Mononuclear cell (primary cell): Measurements from ENCODE around the gene TUBA3C. TPM values are rescaled to one million over a fixed set of nuclear protein-coding genes. Genes with fewer than 3 reads are reported as not detected.
"Not testable (repeated sequence)": the region's sequence is repeated elsewhere in the genome, so short reads cannot be mapped to it uniquely, and the experiment has no call there.

Experiments used
- H3K27me3 ChIP-seq: 2 replicates; pipeline ENCODE4 v1.6.0; 2011; ENCODE audit warnings: low read length, control low read depth; ENCODE audit not compliant: insufficient read depth
- H3K4me1 ChIP-seq: 2 replicates; pipeline ENCODE4 v1.5.1; 2011; ENCODE audit warnings: mild to moderate bottlenecking, low read length, control low read depth; ENCODE audit not compliant: insufficient read depth
- H3K4me3 ChIP-seq: 2 replicates; pipeline ENCODE4 v1.5.1; 2011; ENCODE audit warnings: mild to moderate bottlenecking, low read length, moderate library complexity
- H3K9me3 ChIP-seq: 2 replicates; pipeline ENCODE4 v1.5.1; 2011; ENCODE audit warnings: low read depth, mild to moderate bottlenecking, control low read depth, low read length
- total RNA-seq: library from RNA; depleted of rRNA; stranded (reverse); fragments of >200 nt; gene quantifications from one replicate; pipeline ENCODE4 v1.2.3, GENCODE V29; 2012

TUBA3C gene
- total RNA-seq: not detected

- no peaks in the 10 kb centered on the region for H3K9me3 ChIP-seq
- no peaks in the 10 kb centered on the region for H3K4me1 ChIP-seq
- H3K4me3 ChIP-seq: no peak within 1 kb of the TSS
- no peaks in the 10 kb centered on the region for H3K27me3 ChIP-seq
Observed at GRCh38 chr13:19181621-19182485, at the start of gene TUBA3C. TUBA3C (minus strand) TSS chr13:19181824; CDS start chr13:19181747, 77 bp downstream.

GRCh38 chr13:19207413-19207812, 25.8 kb upstream of the TUBA3C start:
- not testable (repeated sequence) for H3K27me3 ChIP-seq, H3K9me3 ChIP-seq, H3K4me1 ChIP-seq, H3K4me3 ChIP-seq

DNA sequence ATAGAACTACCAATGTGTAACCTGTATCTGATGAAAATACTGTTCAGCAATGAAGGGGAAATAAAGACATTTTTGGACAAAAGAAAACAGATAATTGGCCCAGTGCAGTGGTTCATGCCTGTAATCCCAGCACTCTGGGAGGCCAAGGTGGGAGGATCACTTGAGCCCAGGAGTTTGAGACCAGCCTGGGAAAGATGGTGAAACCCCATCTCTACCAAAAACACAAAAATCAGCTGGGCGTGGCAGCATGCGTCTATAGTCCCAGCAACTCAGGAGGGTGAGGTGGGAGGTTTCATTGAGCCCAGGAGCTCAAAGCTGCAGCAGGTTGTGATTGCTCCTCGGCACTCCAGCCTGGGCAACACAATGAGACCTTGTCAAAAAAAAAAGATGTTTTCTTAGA, 11.0 kb upstream of the TUBA3C start:
- not testable (repeated sequence) for H3K4me3 ChIP-seq, H3K27me3 ChIP-seq, H3K9me3 ChIP-seq, H3K4me1 ChIP-seq

DNA sequence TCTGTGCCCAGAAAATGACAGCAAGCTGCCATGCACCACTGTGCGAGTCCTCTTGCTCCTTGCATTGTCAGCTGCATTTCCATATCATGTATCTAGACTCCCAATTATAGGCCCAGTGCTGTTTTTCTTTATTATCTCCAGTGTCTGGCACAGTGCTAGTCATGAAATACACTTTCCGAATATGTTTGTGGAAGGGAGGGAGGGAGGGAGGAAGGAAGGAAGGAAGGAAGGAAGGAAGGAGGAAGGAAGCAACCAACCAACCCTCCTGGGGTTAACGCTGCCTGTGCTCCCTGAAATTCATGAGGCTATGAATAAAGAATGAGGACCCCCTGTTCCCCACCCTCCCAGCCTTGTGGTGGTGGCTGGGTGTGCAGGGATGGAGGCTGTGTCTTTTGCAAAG, 8.3 kb upstream of the TUBA3C start:
- not testable (repeated sequence) for H3K9me3 ChIP-seq, H3K4me1 ChIP-seq, H3K4me3 ChIP-seq, H3K27me3 ChIP-seq

DNA sequence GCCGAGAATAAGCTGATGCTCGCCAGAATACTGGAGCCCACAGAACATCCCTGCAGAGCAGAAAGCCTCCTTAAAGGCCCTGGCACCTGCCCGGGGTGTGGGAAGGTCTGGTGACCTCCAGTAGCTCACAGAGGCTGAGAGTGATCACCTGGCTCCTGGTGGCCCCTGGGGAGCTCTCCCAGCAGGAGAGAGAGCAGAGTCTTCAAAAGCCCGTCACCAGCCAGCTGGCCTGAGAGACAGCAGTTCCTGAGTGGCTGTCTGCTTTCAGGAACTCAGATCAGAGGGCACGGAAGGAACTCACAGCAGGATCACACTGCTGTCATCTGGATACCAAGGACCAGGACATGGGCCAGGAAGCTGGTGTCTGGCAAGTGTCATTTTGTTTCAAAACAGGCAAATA, 7.7 kb upstream of the TUBA3C start:
- not testable (repeated sequence) for H3K4me3 ChIP-seq, H3K4me1 ChIP-seq, H3K9me3 ChIP-seq, H3K27me3 ChIP-seq

- H3K27me3 ChIP-seq: no peaks in the 10 kb centered on the region
- H3K9me3 ChIP-seq: no peaks in the 10 kb centered on the region
- no peak overlapping the region for H3K4me3 ChIP-seq
- no peaks in the 10 kb centered on the region for H3K4me1 ChIP-seq
Observed at GRCh38 chr13:19185865-19186645, 4.4 kb upstream of the TUBA3C start.

DNA sequence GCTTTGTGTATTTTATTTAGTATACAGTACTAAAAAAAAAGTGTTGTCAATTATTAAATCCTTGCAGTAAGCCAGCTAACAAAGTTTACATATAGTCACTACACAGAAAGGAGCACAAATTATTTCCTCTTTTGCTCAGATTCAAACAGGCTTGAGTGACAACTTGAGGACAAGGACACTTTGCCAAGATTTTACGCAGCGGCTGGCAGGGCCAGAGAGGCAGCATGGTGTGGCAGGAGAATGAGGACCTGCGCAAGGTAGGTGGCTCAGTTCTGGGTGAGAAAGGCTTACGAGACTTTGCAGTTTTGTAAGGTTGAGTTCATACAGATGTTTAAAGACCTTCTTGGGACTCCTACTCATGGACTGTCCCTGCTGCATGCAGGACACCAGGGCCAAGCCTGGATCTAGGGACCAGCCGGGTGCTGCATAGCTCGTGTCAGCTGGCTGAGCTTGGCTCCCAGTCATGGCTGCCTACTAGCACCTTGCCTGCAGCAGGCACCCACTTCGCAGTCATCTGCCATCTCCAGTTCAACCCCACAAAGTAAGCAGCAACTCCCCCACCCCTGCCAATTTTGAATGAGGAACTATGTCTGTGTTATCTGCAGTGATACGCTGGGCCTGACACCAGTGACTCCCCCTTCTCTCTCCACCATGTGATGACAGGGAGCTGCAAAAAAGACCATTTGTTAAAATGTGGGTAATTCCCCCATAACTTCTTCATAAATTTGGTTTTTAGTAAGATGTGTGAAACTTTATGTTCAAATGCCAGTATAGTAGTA, 3.7 kb upstream of the TUBA3C start:
- H3K9me3 ChIP-seq: no peaks in the 10 kb centered on the region
- no peak overlapping the region for H3K4me3 ChIP-seq
- no peaks in the 10 kb centered on the region for H3K4me1 ChIP-seq
- H3K27me3 ChIP-seq: no peaks in the 10 kb centered on the region

- Histone ChIP-seq H3K9me3 (no peaks in the 10 kb centered on the region), H3K4me3 (no peak overlapping the region), H3K4me1 (no peaks in the 10 kb centered on the region), H3K27me3 (no peaks in the 10 kb centered on the region)
Observed at GRCh38 chr13:19184176-19184575, 2.6 kb upstream of the TUBA3C start.

DNA sequence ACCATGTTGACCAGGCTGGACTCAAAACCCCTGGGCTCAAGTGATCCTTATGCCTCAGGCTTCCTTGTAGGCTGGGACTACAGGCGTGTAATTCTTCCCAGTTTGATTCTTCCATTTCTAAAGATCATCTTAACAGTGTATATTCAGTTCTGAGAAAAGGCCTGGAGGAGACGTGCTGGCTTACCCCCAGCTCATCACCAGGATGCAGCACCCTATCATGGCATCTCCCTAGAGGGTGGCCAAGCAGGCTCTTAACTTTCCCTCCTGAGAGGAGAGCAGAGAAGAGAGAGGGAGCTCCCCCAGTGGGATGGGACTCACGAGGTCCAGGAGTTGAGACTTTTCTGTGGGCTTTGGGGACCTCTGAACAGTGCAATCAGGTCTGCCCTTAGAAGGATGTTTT, 2.1 kb upstream of the TUBA3C start:
- no peaks in the 10 kb centered on the region for H3K4me1 ChIP-seq
- no peak overlapping the region for H3K4me3 ChIP-seq
- no peaks in the 10 kb centered on the region for H3K9me3 ChIP-seq
- no peaks in the 10 kb centered on the region for H3K27me3 ChIP-seq

- H3K4me3 ChIP-seq: no peak overlapping the region
- no peaks in the 10 kb centered on the region for H3K9me3 ChIP-seq
- H3K4me1 ChIP-seq: no peaks in the 10 kb centered on the region
- H3K27me3 ChIP-seq: no peaks in the 10 kb centered on the region
Observed at GRCh38 chr13:19182536-19182935, 912 bp upstream of the TUBA3C start.

DNA sequence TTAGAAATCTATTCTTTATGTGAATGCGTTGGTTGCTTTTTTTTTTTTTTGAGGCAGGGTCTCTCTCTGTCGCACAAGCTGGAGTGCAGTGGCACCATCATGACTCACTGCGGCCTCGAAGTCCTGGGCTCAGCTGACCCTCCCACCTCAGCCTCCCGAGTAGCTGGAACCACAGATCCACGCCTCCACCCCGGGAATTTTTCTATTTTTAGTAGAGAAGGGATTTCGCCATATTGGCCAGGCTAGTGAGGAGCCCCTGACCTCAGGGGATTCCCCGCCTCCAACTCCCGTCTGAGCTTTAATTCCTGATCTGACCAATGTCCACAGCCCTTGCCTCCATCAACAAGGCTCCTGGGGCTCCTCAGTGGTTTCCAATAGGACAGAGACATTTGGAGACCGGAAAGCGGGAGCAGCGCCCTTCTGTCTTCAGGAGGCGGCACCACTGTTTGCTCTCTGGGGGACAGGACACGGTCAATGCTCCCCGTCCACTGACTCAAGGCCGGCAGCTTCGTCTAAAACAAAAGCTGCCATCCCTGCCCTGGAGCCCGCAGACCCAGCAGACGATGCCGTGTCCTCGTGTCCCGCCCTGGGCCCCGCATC, 503 bp downstream of the TUBA3C start:
- no peaks in the 10 kb centered on the region for H3K4me1 ChIP-seq

DNA sequence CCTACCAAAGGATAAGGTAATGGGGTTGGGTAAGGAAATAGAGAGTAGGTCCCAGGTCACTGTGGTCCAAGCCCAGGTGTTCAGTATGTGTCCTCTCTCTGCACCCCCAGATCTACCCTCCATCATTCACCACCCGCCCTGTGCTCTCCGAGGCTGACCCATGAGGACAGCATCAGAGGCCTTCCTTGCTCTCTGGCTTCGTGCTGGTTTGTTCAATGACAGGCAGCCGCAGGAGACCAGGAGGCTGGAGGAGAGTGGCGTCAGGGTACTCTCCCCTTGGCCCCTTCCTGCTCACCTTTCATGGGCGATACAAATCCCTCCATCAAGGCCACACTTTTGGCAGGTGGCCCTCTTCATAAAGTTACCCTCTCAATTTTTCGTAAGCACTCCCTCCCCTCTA, 1.7 kb downstream of the TUBA3C start:
- Histone ChIP-seq H3K27me3 (no peaks in the 10 kb centered on the region), H3K4me3 (no peak overlapping the region), H3K9me3 (no peaks in the 10 kb centered on the region)

More for the DNA sequence above, 503 bp downstream of the TUBA3C start:
- Histone ChIP-seq H3K27me3 (no peaks in the 10 kb centered on the region), H3K4me3 (no peak overlapping the region), H3K9me3 (no peaks in the 10 kb centered on the region)

GRCh38 chr13:19178901-19179593, 2.6 kb downstream of the TUBA3C start:
- Histone ChIP-seq H3K27me3 (no peaks in the 10 kb centered on the region), H3K4me3 (no peak overlapping the region), H3K9me3 (no peaks in the 10 kb centered on the region), H3K4me1 (no peaks in the 10 kb centered on the region)

More for the DNA sequence above, 1.7 kb downstream of the TUBA3C start:
- H3K4me1 ChIP-seq: no peaks in the 10 kb centered on the region

DNA sequence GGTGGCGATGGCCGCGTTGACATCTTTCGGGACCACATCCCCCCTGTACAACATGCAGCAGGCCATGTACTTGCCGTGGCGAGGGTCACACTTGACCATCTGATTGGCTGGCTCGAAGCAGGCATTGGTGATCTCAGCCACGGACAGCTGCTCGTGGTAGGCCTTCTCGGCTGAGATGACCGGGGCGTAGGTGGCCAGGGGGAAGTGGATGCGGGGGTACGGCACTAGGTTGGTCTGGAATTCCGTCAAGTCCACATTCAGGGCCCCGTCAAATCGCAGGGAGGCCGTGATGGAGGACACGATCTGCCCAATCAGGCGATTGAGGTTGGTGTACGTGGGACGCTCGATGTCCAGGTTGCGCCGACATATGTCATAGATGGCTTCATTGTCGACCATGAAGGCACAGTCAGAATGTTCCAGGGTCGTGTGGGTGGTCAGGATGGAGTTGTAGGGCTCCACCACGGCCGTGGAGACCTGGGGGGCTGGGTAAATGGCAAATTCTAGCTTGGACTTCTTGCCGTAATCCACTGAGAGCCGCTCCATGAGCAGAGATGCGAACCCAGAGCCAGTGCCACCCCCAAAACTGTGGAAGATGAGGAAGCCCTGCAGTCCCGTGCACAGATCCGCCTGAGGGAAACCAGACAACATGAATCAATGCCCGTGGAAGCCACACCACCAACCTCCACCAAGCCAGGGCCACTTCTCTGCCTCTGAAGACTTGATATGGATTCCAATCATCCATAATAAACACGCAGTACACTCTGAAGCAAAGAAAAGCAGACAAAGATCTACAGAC, 4.4 kb downstream of the TUBA3C start:
- H3K4me3 ChIP-seq, H3K4me1 ChIP-seq, H3K27me3 ChIP-seq, H3K9me3 ChIP-seq: not testable (repeated sequence)
